Activated gamma-delta T cell treated with Interleukin-2 at 50 U/mL for 16 hours (primary cell): Measurements from ENCODE around the gene METTL8.
"Not testable (repeated sequence)": the region's sequence is repeated elsewhere in the genome, so short reads cannot be mapped to it uniquely, and the experiment has no call there.

ENCODE experiments used
- DNase-seq: peaks from one replicate; pipeline ENCODE4 v3.0.0-alpha.2; 2020

Gene METTL8

GRCh38 chr2:171422710-171423495 is 10.9 kb downstream of the METTL8 start:
- DNase-seq, result not testable (repeated sequence)

GRCh38 chr2:171420728-171421563 is 12.8 kb downstream of the METTL8 start:
- no peak for DNase-seq

GRCh38 chr2:171419333-171419732 is 14.5 kb downstream of the METTL8 start:
- no peak for DNase-seq

- peak; percentile 71 for DNase-seq
Measured at GRCh38 chr2:171416009-171416926, 17.5 kb downstream of the METTL8 start.

- DNase-seq, result not testable (repeated sequence)
Measured at GRCh38 chr2:171414645-171415044, 19.1 kb downstream of the METTL8 start.

GRCh38 chr2:171412571-171413175 is 21.1 kb downstream of the METTL8 start:
- DNase-seq, result no peak

- DNase-seq, result no peak
Measured at GRCh38 chr2:171411791-171412483, 21.9 kb downstream of the METTL8 start.

- no peak for DNase-seq
Measured at GRCh38 chr2:171411214-171411613, 22.6 kb downstream of the METTL8 start.

- no peak for DNase-seq
Measured at GRCh38 chr2:171410624-171411023, 23.2 kb downstream of the METTL8 start.

GRCh38 chr2:171410101-171410500 is 23.7 kb downstream of the METTL8 start:
- DNase-seq, result no peak

- no peak for DNase-seq
Measured at GRCh38 chr2:171409436-171409971, 24.3 kb downstream of the METTL8 start.

GRCh38 chr2:171407676-171408044 is 26.1 kb downstream of the METTL8 start:
- no peak for DNase-seq

- no peak for DNase-seq
Measured at GRCh38 chr2:171407030-171407675, 26.6 kb downstream of the METTL8 start.

GRCh38 chr2:171406044-171406443 is 27.7 kb downstream of the METTL8 start:
- no peak for DNase-seq

- DNase-seq, result no peak
Measured at GRCh38 chr2:171405546-171405945, 28.2 kb downstream of the METTL8 start.

- no peak for DNase-seq
Measured at GRCh38 chr2:171404719-171405118, 29.1 kb downstream of the METTL8 start.

- no peak for DNase-seq
Measured at GRCh38 chr2:171404261-171404660, 29.5 kb downstream of the METTL8 start.

- DNase-seq, result no peak
Measured at GRCh38 chr2:171402906-171403580, 30.7 kb downstream of the METTL8 start.

- no peak for DNase-seq
Measured at GRCh38 chr2:171401947-171402346, 31.8 kb downstream of the METTL8 start.

GRCh38 chr2:171400395-171400794 is 33.4 kb downstream of the METTL8 start:
- no peak for DNase-seq

GRCh38 chr2:171399292-171399691 is 34.5 kb downstream of the METTL8 start:
- DNase-seq, result no peak
